HepG2 (cell line): ENCODE measurements around the gene PDP2. TPM values are rescaled to one million over a fixed set of nuclear protein-coding genes. Genes with fewer than 3 reads are reported as not detected.

ENCODE experiments used
- ATAC-seq: fragments of 200-7000 bp; cut with Tn5 transposase; 3 replicates; pipeline ENCODE4 v1.9.1; 2020; ENCODE audit warnings: mild to moderate bottlenecking, moderate library complexity
- BruUV-seq: library from RNA; stranded (reverse); fragments of 400-500 nt; replicated peaks from 2 replicates; lab custom pipeline; 2021; lab: Mats Ljungman, UMichigan
- CTCF ChIA-PET: fragments of 300-600 bp; formaldehyde crosslinking; extraction: SDS; loops from one replicate; lab custom pipeline; 2021; ENCODE audit warnings: low total read pairs, inconsistent platforms, low intra/inter-chr PET ratio; lab: Yijun Ruan, JAX
- POLR2A ChIA-PET: fragments of 350-600 bp; sonication (Branson Sonifier 250); formaldehyde crosslinking; loops from one replicate; lab custom pipeline; 2020; ENCODE audit warnings: antibody characterized with exemption, inconsistent platforms; lab: Yijun Ruan, JAX
- DNase-seq: peaks from one replicate; pipeline ENCODE4 v3.0.0-alpha.2; 2015; ENCODE audit warnings: low spot score
- FAIRE-seq: peaks from 3 replicates; lab custom pipeline; 2011; peaks lifted over from hg19 to GRCh38; lab: Jason Lieb, UNC
- H2AFZ ChIP-seq: one replicate; pipeline ENCODE4 v1.6.1; 2011; ENCODE audit warnings: low read length, inconsistent platforms
- H3K27ac ChIP-seq: fragments of 300-600 bp; 3 replicates; pipeline ENCODE4 v1.8.0; 2011; ENCODE audit warnings: mixed run types, mild to moderate bottlenecking, mixed read lengths, low read length, inconsistent platforms; ENCODE audit not compliant: insufficient read depth; ENCODE audit errors: extremely low read length
- H3K27me3 ChIP-seq, 2 experiments: fragments of 200-600 bp in 1 of 2; 2 replicates in 1 of 2; 3 replicates in 1 of 2; pipeline versions ENCODE4 v1.6.0 to v1.8.0; 2011; ENCODE audit warnings: low read length in 2 of 2, mild to moderate bottlenecking in 2 of 2, moderate library complexity in 2 of 2, inconsistent platforms in 1 of 2; ENCODE audit not compliant: insufficient read depth in 2 of 2, control insufficient read depth in 1 of 2
- H3K36me3 ChIP-seq, 2 experiments: fragments of 200-600 bp in 1 of 2; replicated peaks in 1 of 2; 2 replicates in 1 of 2; 3 replicates in 1 of 2; pipeline versions ENCODE4 v1.5.1 to v1.8.0; 2011; ENCODE audit warnings: low read length in 2 of 2, inconsistent platforms in 1 of 2; ENCODE audit not compliant: insufficient read depth in 2 of 2, control insufficient read depth in 1 of 2
- H3K4me1 ChIP-seq: 2 replicates; pipeline ENCODE4 v1.5.1; 2012; ENCODE audit warnings: low read length, inconsistent platforms; ENCODE audit not compliant: insufficient read depth
- H3K4me2 ChIP-seq: 2 replicates; pipeline ENCODE4 v1.6.0; 2011; ENCODE audit warnings: low read depth, low read length, inconsistent platforms
- H3K4me3 ChIP-seq, 3 experiments: fragments of 200-600 bp in 1 of 3; sonication (generic), shearing (Covaris generic) in 1 of 3; replicated peaks in 1 of 3; 2 replicates each; pipeline ENCODE4 v1.5.1; 2011 to 2016; ENCODE audit warnings: low read length in 3 of 3, inconsistent platforms in 2 of 3, low read depth in 2 of 3, mild to moderate bottlenecking in 2 of 3, control low read depth in 1 of 3, mixed read lengths in 1 of 3; ENCODE audit not compliant: insufficient read depth in 1 of 3
- H3K79me2 ChIP-seq: one replicate; pipeline ENCODE4 v1.6.1; 2011; ENCODE audit warnings: low read length, inconsistent platforms; ENCODE audit not compliant: insufficient read depth
- H3K9ac ChIP-seq: 2 replicates; pipeline ENCODE4 v1.6.0; 2011; ENCODE audit warnings: mild to moderate bottlenecking, low read depth, low read length, inconsistent platforms; ENCODE audit not compliant: insufficient read depth
- H3K9me3 ChIP-seq: 2 replicates; pipeline ENCODE4 v1.5.1; 2012; ENCODE audit warnings: mild to moderate bottlenecking, low read length
- H4K20me1 ChIP-seq: 2 replicates; pipeline ENCODE4 v1.6.0; 2011; ENCODE audit warnings: inconsistent platforms, mild to moderate bottlenecking, low read length, moderate library complexity; ENCODE audit not compliant: insufficient read depth
- AGO2 ChIP-seq: fragments of 200-400 bp; formaldehyde crosslinking; optimal IDR thresholded peaks from 2 replicates; pipeline ENCODE3; 2017; ENCODE audit warnings: mild to moderate bottlenecking, low read depth, low read length, moderate library complexity
- HES4 ChIP-seq: sonication (generic); formaldehyde crosslinking; IDR thresholded peaks from 2 replicates; pipeline ENCODE4 v1.9.0; 2021; ENCODE audit warnings: mild to moderate bottlenecking, missing genetic modification reagents, borderline replicate concordance
- HNRNPL ChIP-seq: fragments of 200-400 bp; formaldehyde crosslinking; IDR thresholded peaks from 2 replicates; pipeline ENCODE4 v1.6.1; 2017; ENCODE audit warnings: mild to moderate bottlenecking, low read depth, low read length
- KAT8 ChIP-seq: IDR thresholded peaks from 2 replicates; pipeline ENCODE4 v1.6.1; 2016; ENCODE audit warnings: missing genetic modification reagents, missing compliant biosample characterization
- MLX ChIP-seq: IDR thresholded peaks from 2 replicates; pipeline ENCODE4 v1.6.1; 2016
- PCBP2 ChIP-seq: fragments of 200-400 bp; formaldehyde crosslinking; optimal IDR thresholded peaks from 2 replicates; pipeline ENCODE3; 2018; ENCODE audit warnings: low read length, low read depth; ENCODE audit not compliant: poor library complexity, severe bottlenecking
- PHF20 ChIP-seq: sonication (generic); formaldehyde crosslinking; IDR thresholded peaks from 2 replicates; pipeline ENCODE4 v1.5.0; 2020; ENCODE audit warnings: mild to moderate bottlenecking, missing genetic modification reagents
- SETDB1 ChIP-seq: sonication (generic); formaldehyde crosslinking; IDR thresholded peaks from 2 replicates; pipeline ENCODE4 v1.5.1; 2020; ENCODE audit warnings: missing genetic modification reagents, mild to moderate bottlenecking, borderline replicate concordance
- SRSF4 ChIP-seq: fragments of 200-400 bp; formaldehyde crosslinking; IDR thresholded peaks from one replicate; pipeline ENCODE4 v1.6.1; 2018; ENCODE audit warnings: mild to moderate bottlenecking, low read depth, low read length, moderate library complexity; ENCODE audit not compliant: poor library complexity, severe bottlenecking
- TEAD2 ChIP-seq: sonication (generic); formaldehyde crosslinking; IDR thresholded peaks from 2 replicates; pipeline ENCODE4 v1.9.0; 2021; ENCODE audit warnings: missing genetic modification reagents
- ZHX1 ChIP-seq: sonication (generic); formaldehyde crosslinking; IDR thresholded peaks from 2 replicates; pipeline ENCODE4 v1.8.1; 2022; ENCODE audit warnings: low read depth, mild to moderate bottlenecking, missing genetic modification reagents
- ZNF230 ChIP-seq: sonication (generic); formaldehyde crosslinking; IDR thresholded peaks from 2 replicates; pipeline ENCODE4 v1.4.0; 2020; ENCODE audit warnings: mild to moderate bottlenecking, missing genetic modification reagents
- ZNF281 ChIP-seq: sonication (generic); formaldehyde crosslinking; IDR thresholded peaks from 2 replicates; pipeline ENCODE4 v1.4.0; 2020; ENCODE audit warnings: missing genetic modification reagents, borderline replicate concordance
- ZNF296 ChIP-seq: sonication (generic); formaldehyde crosslinking; conservative IDR thresholded peaks from 2 replicates; pipeline ENCODE4 v1.5.0; 2020; ENCODE audit warnings: mild to moderate bottlenecking, missing genetic modification reagents
- ZNF557 ChIP-seq: sonication (generic); formaldehyde crosslinking; IDR thresholded peaks from 2 replicates; pipeline ENCODE4 v1.4.0; 2020; ENCODE audit warnings: missing genetic modification reagents
- WGBS: methylation state at CpG from one replicate; pipeline ENCODE4 v1.1.6; 2017; ENCODE audit warnings: low lambda C conversion rate; 5-methylcytosine and 5-hydroxymethylcytosine counted together
- in situ Hi-C: cut with HindIII; loops from 2 replicates; pipeline ENCODE4 v1.10.0; 2017; ENCODE audit warnings: low pct_unique_long_range_greater_than_20kb; ENCODE audit not compliant: extremely low pct_ligation_motif_present
- intact Hi-C: fragments of 100-400 bp; cut with micrococcal nuclease; formaldehyde crosslinking; loops from one replicate; pipeline ENCODE4 v1.10.0; 2022; ENCODE audit not compliant: unreplicated experiment
- polyA plus RNA-seq, 8 experiments: library from polyadenylated mRNA; depleted of rRNA in 3 of 8; stranded (reverse) in 7 of 8; unstranded in 1 of 8; fragments of >200 nt; fragmentation: Illumina TruSeq in 4 of 8; extraction: Trizol in 4 of 8; gene quantifications; 2 replicates each; pipeline versions ENCODE4 v1.2.1 to v1.2.3, GENCODE V29; 2011 to 2016; ENCODE audit warnings: low read depth in 4 of 8, missing spikeins in 1 of 8, mixed read lengths in 1 of 8; ENCODE audit not compliant: insufficient read depth in 1 of 8
- total RNA-seq, 5 experiments: library from RNA; depleted of rRNA; stranded (reverse); fragments of >200 nt; fragmentation: Illumina TruSeq; extraction: Trizol; gene quantifications; 2 replicates each; pipeline ENCODE4 v1.2.3, GENCODE V29; 2016; ENCODE audit warnings: low read depth in 1 of 5

The PDP2 gene
- total and polyA plus RNA-seq, 2 of the 13 experiments (the other 11 are each of a cell fraction or from before 2014, with no cell fraction given), result 12.8 to 15.8 TPM

GRCh38 chr16:66935314-66936011, 55.1 kb downstream of the PDP2 start, which contains the start of gene CES2 (continued):
- TF ChIP-seq ZNF281 (CRISPR knock-in tag) (no peak), ZNF557 (CRISPR knock-in tag) (0 out of 2 replicates have a peak, but pooled peaks have one; percentile 86), TEAD2 (no peak)

- H3K36me3 ChIP-seq, result peaks cover 24 to 40% of the 10 kb centered on the region in 2 experiments
- no peak for ATAC-seq
- no TSS peak for BruUV-seq
- no peaks in the 10 kb centered on the region for H3K9me3 ChIP-seq
- H2AFZ ChIP-seq, result no peak overlapping the region
- DNase-seq, result no peak
- intact Hi-C loops (no loop called here), in situ Hi-C loops (loop anchor here (5.0 kb wide), 1 partner anchor 34 kb away; no protein-coding TSS in a partner anchor)
- H3K4me2 ChIP-seq, result peak overlapping the region; percentile 89
- H3K27me3 ChIP-seq, result no peaks in the 10 kb centered on the region; a peak in 1 of 5 replicates
- WGBS, result 69% methylated on average over 5 of the region's 6 CpGs
- no peak for FAIRE-seq
- H3K4me1 ChIP-seq, result peaks cover 53% of the 10 kb centered on the region
- H3K9ac ChIP-seq, result peak overlapping the region; percentile 90
- H3K4me3 ChIP-seq, result peak overlapping the region; percentile 81 to 89 (median 88)
- POLR2A ChIA-PET, result interaction anchor here (0.9 to 1.7 kb wide), 4 partner anchors 31 to 384 kb away, joined by 3 to 9 read pairs (median 4); partner anchors contain the start of genes CKLF and PDP2
- H3K79me2 ChIP-seq, result peaks cover 33% of the 10 kb centered on the region
- no peaks in the 10 kb centered on the region; the same call in 1 of the 2 replicates for H4K20me1 ChIP-seq
- CTCF ChIA-PET, result no interaction called here
- H3K27ac ChIP-seq, result peak overlapping the region; percentile 81
- TF ChIP-seq PHF20 (no peak), SETDB1 (CRISPR knock-in tag) (no peak), PCBP2 (no peak), ZNF296 (CRISPR knock-in tag) (0 out of 2 replicates have a peak, but pooled peaks have one; percentile 53), MLX (CRISPR knock-in tag) (no peak), AGO2 (no peak), ZNF230 (CRISPR knock-in tag) (no peak), HES4 (CRISPR knock-in tag) (no peak), KAT8 (no peak), ZHX1 (CRISPR knock-in tag) (peak; percentile 56; the same call in 1 of the 2 replicates), SRSF4 (no peak), HNRNPL (0 out of 2 replicates have a peak, but pooled peaks have one; percentile 33)
These were observed 56.1 kb downstream of the PDP2 start for GRCh38 chr16:66936462-66936861.
